A204.1 (cell line): ENCODE data around the gene DENND5A.
"Not testable (repeated sequence)": the region's sequence is repeated elsewhere in the genome, so short reads cannot be mapped to it uniquely, and the experiment has no call there.

Experiments
- FAIRE-seq: peaks from 2 replicates; lab custom pipeline; 2012; peaks lifted over from hg19 to GRCh38; lab: Jason Lieb, UNC

DENND5A gene

GRCh38 chr11:9210922-9211320 is 54.2 kb downstream of the DENND5A start:
- FAIRE-seq = no peak

GRCh38 chr11:9210224-9210921 is 54.8 kb downstream of the DENND5A start:
- no peak for FAIRE-seq

GRCh38 chr11:9209604-9210003 is 55.5 kb downstream of the DENND5A start:
- FAIRE-seq = not testable (repeated sequence)

GRCh38 chr11:9208726-9209501 is 56.2 kb downstream of the DENND5A start:
- FAIRE-seq = no peak

- FAIRE-seq = no peak
Observed at GRCh38 chr11:9207229-9207628, 57.9 kb downstream of the DENND5A start.

GRCh38 chr11:9206496-9206895 is 58.7 kb downstream of the DENND5A start:
- no peak for FAIRE-seq

- no peak for FAIRE-seq
Observed at GRCh38 chr11:9203691-9204311, 61.3 kb downstream of the DENND5A start.

- FAIRE-seq = no peak
Observed at GRCh38 chr11:9201372-9202162, 63.6 kb downstream of the DENND5A start.

GRCh38 chr11:9200471-9200870 is 64.7 kb downstream of the DENND5A start:
- FAIRE-seq = no peak

- no peak for FAIRE-seq
Observed at GRCh38 chr11:9193316-9193715, 71.8 kb downstream of the DENND5A start.

- no peak for FAIRE-seq
Observed at GRCh38 chr11:9192561-9192960, 72.6 kb downstream of the DENND5A start.

- not testable (repeated sequence) for FAIRE-seq
Observed at GRCh38 chr11:9190326-9191016, 74.7 kb downstream of the DENND5A start.

GRCh38 chr11:9188860-9189259 is 76.3 kb downstream of the DENND5A start:
- FAIRE-seq = not testable (repeated sequence)

- FAIRE-seq = no peak
Observed at GRCh38 chr11:9187616-9188015, 77.5 kb downstream of the DENND5A start.

GRCh38 chr11:9184516-9184915 is 80.6 kb downstream of the DENND5A start:
- no peak for FAIRE-seq

- FAIRE-seq = no peak
Observed at GRCh38 chr11:9182180-9182871, 82.8 kb downstream of the DENND5A start.

- FAIRE-seq = no peak
Observed at GRCh38 chr11:9180784-9181183, 84.4 kb downstream of the DENND5A start.

GRCh38 chr11:9179141-9179540 is 86.0 kb downstream of the DENND5A start:
- FAIRE-seq = no peak

GRCh38 chr11:9178716-9179115 is 86.4 kb downstream of the DENND5A start:
- FAIRE-seq = no peak

- FAIRE-seq = no peak
Observed at GRCh38 chr11:9177438-9178091, 87.6 kb downstream of the DENND5A start.

GRCh38 chr11:9176550-9176949 is 88.6 kb downstream of the DENND5A start:
- FAIRE-seq = no peak
